ENCODE data around the gene PKP4. TPM values are rescaled to one million over a fixed set of nuclear protein-coding genes. Genes with fewer than 3 reads are reported as not detected.
"Not testable (repeated sequence)": the region's sequence is repeated elsewhere in the genome, so short reads cannot be mapped to it uniquely, and the experiment has no call there.

Gene PKP4
- total RNA-seq, 2 experiments from 2014 or later = 68.7 to 73.2 TPM

DNA sequence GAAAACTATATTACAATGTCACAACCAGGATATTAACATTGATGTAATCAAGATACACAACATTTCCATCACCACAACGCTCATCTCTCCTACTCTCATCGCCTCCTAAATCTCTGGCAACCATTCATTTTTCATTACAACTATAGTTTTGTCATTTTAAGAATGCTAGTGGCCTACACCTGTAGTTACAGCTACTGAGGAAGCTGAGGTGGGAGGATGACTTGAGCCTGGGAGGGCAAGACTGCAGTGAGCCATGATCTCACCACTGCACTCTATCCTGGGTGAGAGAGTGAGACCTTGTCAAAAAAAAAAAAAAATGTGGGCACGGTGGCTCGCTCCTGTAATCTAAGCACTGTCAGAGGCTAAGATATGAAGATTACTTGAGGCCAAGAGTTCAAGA, 10.5 kb downstream of the PKP4 start:
- H3K36me3 ChIP-seq (ENCODE audit: insufficient read depth, low read length) = peaks cover 13% of the 10 kb centered on the region; the same call in 1 of the 2 replicates
- BruUV-seq (replicated peaks) = no TSS peak
- no peak overlapping the region for H2AFZ ChIP-seq (ENCODE audit: low read length)
- no peak overlapping the region for H3K4me3 ChIP-seq (ENCODE audit: low read depth, low read length, poor library complexity, severe bottlenecking)
- ChIA-PET CTCF (ENCODE audit: unreplicated experiment) (no interaction called here), POLR2A (interaction anchor here (1.7 kb wide), 1 partner anchor 11 kb away, joined by 4 read pairs; the partner anchor contains the start of gene CCDC148)
- no peaks in the 10 kb centered on the region for H3K9me2 ChIP-seq (ENCODE audit: insufficient read depth, low read length)
- intact Hi-C loops (cut with micrococcal nuclease; ENCODE audit: unreplicated experiment) = no loop called here
- no peak for TF ChIP-seq EZH2phosphoT487 (IDR thresholded peaks at IDR 0.05; ENCODE audit: borderline replicate concordance, low read depth, low read length)
- TF ChIP-seq CTCF (conservative IDR thresholded peaks at IDR 0.05; ENCODE audit: low read length) = no peak
- peaks cover 8% of the 10 kb centered on the region; the same call in 1 of the 2 replicates for H3K79me2 ChIP-seq (ENCODE audit: insufficient read depth, low read depth, low read length)
- no peak overlapping the region for H3K27ac ChIP-seq (ENCODE audit: low read depth, low read length, poor library complexity, severe bottlenecking)
- no peaks in the 10 kb centered on the region for H3K4me1 ChIP-seq (ENCODE audit: insufficient read depth, low read length, poor library complexity, severe bottlenecking)
- H3K9me3 ChIP-seq (ENCODE audit: low read length) = no peaks in the 10 kb centered on the region
- no peak for DNase-seq (ENCODE audit: low spot score)
- H4K20me1 ChIP-seq (ENCODE audit: insufficient read depth, low read length) = peaks cover 21% of the 10 kb centered on the region
- no peak overlapping the region for H3K4me2 ChIP-seq (ENCODE audit: low read length)

- H3K27ac ChIP-seq (ENCODE audit: low read depth, low read length, poor library complexity, severe bottlenecking); H3K9me3 ChIP-seq (ENCODE audit: low read length); H3K79me2 ChIP-seq (ENCODE audit: insufficient read depth, low read depth, low read length); H3K9me2 ChIP-seq (ENCODE audit: insufficient read depth, low read length); CTCF ChIA-PET (ENCODE audit: unreplicated experiment); intact Hi-C loops (cut with micrococcal nuclease; ENCODE audit: unreplicated experiment); H4K20me1 ChIP-seq (ENCODE audit: insufficient read depth, low read length); H3K4me1 ChIP-seq (ENCODE audit: insufficient read depth, low read length, poor library complexity, severe bottlenecking); DNase-seq (ENCODE audit: low spot score); H2AFZ ChIP-seq (ENCODE audit: low read length); H3K4me3 ChIP-seq (ENCODE audit: low read depth, low read length, poor library complexity, severe bottlenecking); BruUV-seq (replicated peaks); H3K4me2 ChIP-seq (ENCODE audit: low read length): not testable (repeated sequence)
- H3K36me3 ChIP-seq (ENCODE audit: insufficient read depth, low read length) = peaks cover 13% of the 10 kb centered on the region; the same call in 1 of the 2 replicates
- POLR2A ChIA-PET = interaction anchor here (0.6 to 1.3 kb wide), 4 partner anchors 8 to 17 kb away, joined by 3 to 4 read pairs (median 3); partner anchors contain the start of gene CCDC148
These were observed 16.1 kb downstream of the PKP4 start for GRCh38 chr2:158472829-158473228.

DNA sequence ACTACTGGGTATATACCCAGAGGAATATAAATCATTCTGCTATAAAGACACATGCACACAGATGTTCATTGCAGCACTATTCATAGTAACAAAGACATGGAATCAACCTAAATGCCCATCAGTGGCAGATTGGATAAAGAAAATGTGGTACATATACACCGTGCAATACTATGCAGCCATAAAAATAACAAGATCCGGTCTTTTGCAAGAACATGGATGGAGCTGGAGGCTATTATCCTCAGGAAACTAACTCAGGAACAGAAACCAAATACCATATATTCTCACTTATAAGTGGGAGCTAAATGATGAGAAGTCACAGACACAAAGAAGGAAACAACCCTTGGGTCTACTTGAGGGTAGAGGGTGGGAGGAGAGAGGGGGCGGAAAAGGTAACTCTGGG, 16.5 kb downstream of the PKP4 start:
- H3K79me2 ChIP-seq (ENCODE audit: insufficient read depth, low read depth, low read length) = not testable (repeated sequence)
- POLR2A ChIA-PET = interaction anchor here (0.6 to 1.3 kb wide), 5 partner anchors 8 to 17 kb away, joined by 3 to 4 read pairs (median 3); partner anchors contain the start of gene CCDC148

More for the DNA sequence above, 16.5 kb downstream of the PKP4 start:
- H3K4me1 ChIP-seq (ENCODE audit: insufficient read depth, low read length, poor library complexity, severe bottlenecking); BruUV-seq (replicated peaks); H3K4me3 ChIP-seq (ENCODE audit: low read depth, low read length, poor library complexity, severe bottlenecking); DNase-seq (ENCODE audit: low spot score); H3K27ac ChIP-seq (ENCODE audit: low read depth, low read length, poor library complexity, severe bottlenecking); intact Hi-C loops (cut with micrococcal nuclease; ENCODE audit: unreplicated experiment); CTCF ChIA-PET (ENCODE audit: unreplicated experiment); H3K4me2 ChIP-seq (ENCODE audit: low read length); H2AFZ ChIP-seq (ENCODE audit: low read length); H3K9me3 ChIP-seq (ENCODE audit: low read length); H3K9me2 ChIP-seq (ENCODE audit: insufficient read depth, low read length); H4K20me1 ChIP-seq (ENCODE audit: insufficient read depth, low read length): not testable (repeated sequence)
- H3K36me3 ChIP-seq (ENCODE audit: insufficient read depth, low read length) = peaks cover 13% of the 10 kb centered on the region; the same call in 1 of the 2 replicates

Measured in OCI-LY7 (cell line).